Activated CD4-positive, CD25-positive, alpha-beta regulatory T cell treated with anti-CD3 and anti-CD28 coated beads, Interleukin-2, amount 50 U/mL, for 72 hours (primary cell): Measurements from ENCODE around the gene SLC9A3.

Source experiments
- DNase-seq: peaks from one replicate; pipeline ENCODE4 v3.0.0; 2021

The SLC9A3 gene

DNA sequence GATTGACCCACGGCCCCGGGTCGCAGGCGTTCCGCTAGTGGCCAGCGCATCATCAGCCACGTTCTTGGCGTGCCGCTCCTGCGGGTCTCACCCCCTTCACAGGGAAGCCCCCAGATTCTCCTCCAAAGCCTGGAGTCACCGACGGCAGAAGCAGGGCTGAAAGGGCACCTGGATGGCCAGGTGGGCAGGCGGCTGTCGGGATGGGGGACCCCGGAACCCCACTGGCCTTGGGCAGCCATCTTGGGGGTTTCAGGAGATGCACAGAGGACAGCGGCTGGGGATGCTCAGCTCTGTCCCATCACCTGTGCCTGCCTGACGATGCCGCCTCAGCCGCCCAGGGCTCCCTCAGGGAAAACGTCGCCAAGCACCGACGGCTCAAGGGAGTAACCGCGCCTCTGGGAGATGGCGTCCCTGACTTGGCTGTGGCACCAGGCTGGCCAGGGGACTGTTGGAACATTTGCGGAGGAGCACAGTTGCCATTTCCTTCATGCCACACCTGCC, 14.1 kb upstream of the SLC9A3 start:
- DNase-seq = peak; percentile 23

DNA sequence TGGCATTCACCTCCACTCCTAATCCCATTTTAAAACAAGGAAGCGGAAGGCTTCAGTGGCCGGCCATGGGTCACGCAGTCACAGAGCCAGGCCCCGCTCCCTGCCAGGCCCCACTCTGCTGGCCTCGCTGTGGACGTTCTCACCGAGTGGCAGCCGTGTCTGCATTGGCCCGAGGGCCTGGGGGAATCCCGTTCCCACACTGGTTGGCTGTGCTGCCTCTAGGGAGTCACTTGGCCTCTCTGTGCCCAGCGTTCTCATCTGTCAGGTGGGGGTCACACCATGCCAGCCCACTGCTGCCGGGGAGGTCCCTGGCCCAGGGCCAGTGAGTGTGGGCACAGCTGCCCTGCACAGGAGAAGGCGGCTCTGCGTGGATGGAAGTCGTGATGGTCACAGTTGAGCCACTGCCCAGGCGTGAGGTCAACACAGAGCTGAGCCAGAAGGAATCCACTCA, 13.4 kb upstream of the SLC9A3 start:
- peak; percentile 27 for DNase-seq

DNA sequence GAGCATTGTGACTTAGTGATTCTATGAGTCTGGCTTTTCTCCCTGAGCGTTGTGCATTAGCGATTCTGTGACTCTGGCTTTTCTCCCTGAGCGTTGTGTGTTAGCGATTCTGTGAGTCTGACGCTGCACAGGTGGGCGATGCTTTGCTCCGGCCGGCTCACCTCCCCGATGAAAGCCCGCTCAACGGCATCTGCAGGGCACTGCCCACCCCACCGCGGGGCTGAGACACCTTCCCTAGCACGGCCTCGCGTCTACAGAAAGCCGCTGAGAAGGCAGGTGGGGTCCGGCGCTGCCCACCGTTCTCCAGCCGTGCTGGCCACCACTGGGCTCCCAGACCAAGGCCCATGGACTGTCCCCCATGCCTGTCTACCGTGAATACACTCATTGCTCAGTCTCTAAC, 12.8 kb upstream of the SLC9A3 start:
- peak; percentile 28 for DNase-seq

DNA sequence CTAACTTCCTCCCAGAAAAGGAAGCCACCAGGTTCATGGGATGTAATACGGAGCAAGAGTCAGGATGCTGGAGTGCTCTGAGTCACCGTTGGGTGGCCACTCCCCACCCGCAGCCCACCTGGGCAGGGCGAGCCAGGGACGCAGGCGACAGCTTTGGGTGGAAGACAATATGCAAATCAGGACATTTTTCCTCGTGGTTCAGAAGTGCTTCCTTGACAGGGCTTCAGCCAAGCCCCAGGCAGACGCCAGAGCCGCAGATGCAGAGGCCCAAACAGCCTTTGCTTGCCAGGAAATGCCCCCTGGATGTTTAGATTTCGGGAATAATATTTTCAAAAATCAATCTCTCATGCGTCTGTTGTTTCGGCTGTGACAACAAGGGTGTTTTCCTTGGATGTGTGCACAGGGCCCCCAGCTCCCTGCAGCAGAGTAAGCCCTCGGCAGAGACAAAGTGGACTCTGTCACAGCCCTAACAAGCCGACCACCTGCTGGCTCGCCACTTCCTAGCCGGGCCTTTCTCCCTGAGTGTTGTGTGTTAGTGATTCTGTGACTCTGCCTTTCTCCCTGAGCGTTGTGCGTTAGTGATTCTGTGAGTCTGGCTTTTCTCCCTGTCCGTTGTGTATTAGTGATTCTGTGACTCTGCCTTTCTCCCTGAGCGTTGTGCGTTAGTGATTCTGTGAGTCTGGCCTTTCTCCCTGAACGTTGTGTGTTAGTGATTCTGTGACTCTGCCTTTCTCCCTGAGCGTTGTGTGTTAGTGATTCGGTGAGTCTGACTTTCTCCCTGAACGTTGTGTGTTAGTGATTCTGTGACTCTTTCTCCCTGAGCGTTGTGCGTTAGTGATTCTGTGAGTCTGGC, 11.8 kb upstream of the SLC9A3 start:
- DNase-seq = no peak

DNA sequence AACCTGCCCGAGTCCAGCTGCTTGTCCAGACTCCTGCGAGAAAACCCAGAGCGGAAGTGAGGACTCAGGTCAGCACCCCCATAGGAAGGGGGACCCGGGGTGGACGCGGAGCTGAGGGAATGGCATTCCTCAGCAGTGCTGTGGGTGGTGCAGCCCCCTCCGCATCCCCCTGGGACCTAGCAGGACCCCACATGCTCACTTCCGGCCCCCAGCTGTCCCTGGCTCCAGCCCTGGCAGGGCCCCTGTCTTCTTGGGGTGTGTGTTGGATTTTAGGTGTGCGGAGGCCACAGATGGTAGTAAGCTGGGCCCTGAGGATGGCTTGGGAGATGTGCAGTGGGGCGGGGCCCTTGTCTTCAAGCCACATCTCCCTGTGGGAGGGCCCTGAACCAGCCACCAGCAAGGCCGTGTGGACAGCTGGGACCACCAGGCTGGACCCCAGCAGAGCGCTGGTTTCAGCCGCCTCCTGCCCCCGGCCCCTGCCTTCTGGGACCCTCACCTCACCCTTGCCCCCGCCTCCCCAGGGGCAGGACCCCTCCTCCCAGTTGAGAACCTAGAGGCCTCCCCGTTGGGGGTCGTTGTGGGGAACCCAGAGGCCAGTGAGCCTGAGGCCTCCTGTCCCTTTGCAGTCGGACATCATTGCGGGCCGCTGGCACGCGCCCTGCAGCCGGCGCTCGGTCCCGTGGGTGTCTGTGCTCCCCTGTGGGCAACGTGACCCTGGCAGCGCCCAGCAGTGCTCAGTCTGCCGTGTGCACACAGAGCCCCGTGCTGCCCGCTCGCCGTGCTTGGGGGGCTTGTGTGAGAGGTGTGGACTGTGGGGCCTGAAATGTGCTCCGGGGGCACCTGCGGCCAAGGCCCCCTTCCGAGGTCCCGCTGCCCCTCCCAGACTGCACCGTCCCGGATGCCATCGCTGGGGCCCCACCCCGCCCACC, 10.8 kb upstream of the SLC9A3 start:
- peak; percentile 27 for DNase-seq

DNA sequence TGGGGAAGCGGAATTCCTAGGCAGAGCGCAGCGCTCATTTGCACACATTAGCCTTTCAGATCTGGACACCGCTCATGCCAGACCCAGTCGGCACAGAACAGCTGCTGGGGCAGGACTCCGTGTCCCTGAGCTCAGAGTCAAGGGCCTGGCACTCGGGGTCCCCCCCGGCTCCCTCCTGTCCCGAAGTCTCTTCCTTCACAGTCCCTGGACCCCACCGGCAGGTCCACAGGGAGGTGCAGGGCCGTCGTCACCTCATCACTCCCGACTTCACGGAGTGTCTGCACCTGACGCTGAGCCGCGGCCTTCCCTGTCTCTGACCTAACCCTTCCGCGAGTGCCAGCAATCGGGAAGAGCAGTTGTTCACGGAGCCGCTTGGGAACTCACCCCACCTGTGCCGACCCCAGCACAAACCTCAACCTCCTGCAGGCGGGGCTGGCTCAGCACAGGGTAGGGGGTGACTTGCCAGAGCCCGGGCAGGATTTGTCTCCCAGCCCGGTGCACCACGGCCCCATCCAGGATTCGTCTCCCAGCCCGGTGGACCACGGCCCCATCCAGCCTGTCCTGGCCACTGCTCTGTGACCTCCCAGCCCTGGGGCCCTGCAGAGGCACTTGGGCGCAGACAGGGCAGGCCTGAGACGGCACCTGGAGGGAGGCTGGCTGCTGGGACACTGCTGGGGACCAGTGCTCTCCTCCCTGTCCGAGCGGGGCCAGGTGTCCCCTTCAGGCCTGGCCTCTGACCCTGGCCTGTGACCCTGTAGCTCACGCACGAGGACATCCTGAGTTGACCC, 9.9 kb upstream of the SLC9A3 start:
- peak; percentile 23 for DNase-seq

DNA sequence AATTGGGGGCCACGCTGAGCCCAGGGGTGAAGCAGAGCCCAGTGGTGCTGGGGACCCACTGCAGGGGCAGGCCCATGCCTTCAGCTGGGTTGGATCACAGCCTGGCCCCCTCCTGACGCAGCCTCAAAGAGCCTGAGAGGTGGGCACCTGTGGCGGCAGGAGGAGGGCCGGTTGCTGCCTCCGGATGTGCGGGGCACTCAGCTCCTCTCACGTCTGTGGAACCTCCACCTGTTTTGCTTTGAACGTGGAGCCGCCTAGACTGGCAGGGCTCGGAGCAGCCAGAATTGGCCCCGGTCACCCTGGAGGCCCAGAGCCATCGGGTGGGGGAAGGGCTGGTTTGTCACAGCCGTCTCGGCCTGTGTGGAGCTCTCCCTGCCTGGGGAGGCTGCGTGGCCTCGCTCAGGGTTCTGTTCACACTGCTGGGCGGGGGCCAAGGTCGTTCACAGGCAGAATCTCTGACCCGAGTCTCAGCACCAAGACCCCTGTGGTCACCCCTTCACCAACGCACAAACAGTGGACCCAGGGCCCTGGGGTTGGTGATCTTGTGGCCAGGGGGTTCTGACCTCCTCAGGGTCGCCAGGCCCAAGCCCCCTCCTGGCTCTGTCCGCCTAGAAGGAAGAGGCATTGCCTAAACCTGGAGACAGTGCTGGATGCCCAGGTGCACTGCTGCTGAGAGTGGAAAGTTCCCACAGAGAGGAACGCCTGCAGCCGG, 9.2 kb upstream of the SLC9A3 start:
- DNase-seq = peak; percentile 23

DNA sequence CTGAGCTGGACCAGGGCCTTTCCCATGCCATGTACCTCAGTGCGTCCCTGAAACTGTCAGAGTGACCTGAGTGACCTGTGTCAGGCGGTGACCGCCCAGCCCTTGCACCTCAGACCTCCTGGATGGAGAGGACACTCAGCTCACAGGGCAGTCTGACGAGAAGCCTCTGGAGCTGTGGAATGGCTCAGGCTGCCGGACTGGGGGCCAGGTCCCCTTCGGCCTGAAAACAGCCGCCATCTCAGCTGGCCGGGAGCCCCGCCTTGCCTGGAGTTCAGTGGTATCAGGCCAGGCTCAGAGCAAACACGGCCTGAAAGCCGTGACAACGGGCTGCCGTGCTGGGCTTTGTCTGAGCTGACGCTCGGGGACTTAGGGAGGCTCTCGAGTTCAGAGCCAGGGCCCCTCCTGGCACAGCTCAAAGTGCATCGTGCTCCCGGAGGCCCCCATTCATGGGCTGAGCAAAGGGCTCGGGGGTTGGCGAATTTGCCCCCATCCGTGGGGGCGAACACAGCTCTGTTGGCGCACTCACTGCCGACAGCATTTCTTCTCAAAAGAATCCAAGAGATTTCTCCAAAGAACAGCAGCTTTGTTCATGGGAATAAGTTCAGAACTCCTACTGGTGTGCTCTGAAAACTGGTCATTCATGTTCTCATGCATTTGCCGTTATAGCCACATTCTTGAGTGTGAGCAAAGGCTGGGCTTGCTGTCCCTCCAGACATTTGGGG, 8.4 kb upstream of the SLC9A3 start:
- peak; percentile 25 for DNase-seq

DNA sequence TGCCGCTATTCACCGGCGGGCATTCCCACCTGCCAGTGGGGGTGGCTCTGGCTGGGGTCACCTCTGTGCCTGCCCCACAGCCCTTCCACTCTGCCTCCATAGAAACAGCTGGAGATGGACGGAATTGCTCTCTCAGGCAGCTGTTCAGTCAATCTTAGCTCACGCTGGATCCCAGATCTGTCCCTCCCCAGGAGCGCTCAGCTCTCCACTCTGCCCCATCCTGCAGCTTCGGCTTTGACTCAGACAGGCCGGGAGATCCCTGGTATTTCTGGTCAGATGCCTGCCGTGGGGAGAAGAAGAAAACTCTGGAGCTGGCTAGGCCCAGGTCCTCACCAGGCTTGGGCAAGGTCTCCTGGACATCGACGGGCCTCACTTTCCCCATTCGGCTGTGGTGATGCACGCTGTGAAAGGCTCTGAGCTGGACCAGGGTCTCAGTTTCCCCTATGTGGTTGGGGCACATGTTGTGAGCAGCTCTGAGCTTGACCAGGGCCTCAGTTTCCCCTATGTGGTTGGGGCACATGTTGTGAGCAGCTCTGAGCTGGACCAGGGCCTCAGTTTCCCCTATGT, 7.6 kb upstream of the SLC9A3 start:
- DNase-seq = peak; percentile 18

DNA sequence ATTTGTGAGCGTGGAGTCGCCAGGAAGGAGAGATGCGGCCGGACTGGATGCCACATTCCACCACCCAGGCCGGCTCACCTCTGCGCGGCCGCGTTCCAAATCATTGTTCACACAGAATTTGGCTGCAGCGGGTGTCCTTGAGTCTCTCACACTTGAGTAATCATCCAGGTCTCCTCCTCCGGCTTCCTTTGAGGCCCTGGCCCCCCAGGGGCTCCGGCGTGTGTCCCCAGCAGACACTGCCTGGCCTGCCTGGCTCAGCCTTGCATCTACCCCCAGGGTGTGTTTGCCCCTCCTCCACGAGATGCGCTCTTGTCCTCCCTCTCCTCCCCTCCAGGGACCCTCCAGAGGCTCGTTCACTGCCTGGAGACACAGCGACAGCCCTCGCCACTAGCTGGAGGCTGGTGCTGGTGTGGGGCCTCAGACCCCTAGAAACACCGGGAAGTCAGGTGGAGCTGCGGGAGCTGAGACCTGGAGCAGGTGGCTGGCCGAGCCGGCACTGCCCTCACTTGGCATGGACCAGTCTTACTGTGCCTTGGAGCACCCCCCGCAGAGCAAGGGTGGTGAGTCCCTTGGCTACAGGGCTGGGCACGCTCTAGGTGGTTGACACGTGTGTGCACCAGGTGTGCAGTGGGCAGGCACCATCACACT, 7.0 kb upstream of the SLC9A3 start:
- DNase-seq = peak; percentile 23

DNA sequence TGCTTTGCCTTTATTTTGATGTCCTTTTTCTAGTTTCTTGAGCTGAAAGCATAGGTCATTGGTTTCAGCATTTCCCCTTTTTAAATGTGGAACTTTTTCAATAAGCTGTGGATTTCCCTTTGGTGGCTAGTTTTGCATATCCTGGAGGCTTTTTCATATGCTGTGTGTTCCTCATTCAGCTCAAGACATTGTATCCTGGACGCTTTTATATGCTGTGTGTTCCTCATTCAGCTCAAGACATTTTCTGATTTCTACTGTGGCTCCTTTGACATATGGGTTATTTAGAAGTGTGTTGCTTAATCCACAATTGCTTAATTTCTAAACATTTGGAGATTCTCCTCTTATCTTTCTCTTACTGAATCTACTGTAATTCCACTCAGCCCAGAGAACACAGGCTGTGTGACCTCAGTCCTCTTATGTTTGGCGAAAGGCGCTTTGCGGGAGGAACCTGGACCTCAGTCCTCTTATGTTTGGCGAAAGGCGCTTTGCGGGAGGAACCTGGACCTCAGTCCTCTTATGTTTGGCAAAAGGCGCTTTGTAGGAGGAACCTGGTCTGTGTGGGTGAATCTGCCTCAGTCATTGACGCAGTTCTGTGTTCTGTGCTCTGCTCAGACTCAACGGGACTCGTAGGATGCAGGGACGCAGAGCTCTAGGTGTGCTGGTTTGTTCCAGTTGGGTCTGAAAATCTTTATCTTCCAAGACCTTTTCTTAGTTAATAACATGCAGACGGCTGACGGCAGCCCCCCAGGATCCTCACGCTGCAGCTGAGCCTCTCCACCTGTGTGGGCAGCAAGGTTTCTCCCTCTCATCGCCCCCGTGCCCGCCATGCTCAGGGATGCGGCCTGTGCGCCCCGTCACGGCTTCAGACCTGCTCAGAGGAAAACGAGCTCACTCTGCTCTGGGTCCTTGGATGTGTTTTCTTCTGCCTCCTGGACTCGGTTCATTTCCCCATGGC, 6.0 kb upstream of the SLC9A3 start:
- peak; percentile 17 for DNase-seq

DNA sequence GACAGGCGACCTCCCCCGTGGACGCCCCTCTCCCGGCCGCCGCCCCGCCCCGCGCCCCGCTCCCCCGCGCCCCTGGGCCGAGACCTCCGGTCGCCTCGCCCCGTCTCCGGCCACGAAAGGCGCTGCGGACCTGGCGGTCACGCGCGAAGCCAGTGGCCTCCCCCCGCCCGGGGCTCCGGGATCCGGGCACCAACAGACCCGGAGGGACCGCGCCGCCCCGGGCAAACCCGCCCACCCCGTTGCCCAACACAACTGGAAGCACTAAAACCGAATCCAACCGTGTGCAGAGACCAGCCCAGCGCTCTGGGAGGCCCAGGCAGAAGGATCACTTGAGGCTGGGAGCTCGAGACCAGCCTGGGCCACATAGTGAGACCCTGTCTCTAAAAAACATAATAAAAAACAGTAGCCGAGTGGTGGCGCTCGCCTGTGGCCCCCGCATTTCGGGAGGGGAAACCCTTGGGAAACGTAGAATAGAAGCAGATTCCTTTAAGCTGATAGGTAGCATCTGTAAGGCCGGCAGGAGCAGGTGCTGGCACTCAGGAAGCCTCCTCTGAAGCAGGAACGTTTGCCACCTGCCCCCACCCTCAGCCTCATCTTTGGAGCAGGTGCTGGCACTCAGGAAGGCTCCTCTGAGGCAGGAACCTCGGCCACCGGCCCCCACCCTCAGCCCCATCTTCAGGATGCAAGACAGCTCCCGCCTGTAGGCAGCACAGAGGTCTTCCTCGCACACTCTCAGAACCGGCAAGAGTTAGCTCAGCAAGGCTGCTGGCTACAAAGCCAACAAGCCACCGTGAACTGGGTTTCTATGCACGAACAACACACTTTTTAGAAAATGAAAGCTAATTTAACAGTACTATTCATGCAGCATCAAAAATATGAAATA, 4.6 kb upstream of the SLC9A3 start:
- DNase-seq = peak; percentile 27

DNA sequence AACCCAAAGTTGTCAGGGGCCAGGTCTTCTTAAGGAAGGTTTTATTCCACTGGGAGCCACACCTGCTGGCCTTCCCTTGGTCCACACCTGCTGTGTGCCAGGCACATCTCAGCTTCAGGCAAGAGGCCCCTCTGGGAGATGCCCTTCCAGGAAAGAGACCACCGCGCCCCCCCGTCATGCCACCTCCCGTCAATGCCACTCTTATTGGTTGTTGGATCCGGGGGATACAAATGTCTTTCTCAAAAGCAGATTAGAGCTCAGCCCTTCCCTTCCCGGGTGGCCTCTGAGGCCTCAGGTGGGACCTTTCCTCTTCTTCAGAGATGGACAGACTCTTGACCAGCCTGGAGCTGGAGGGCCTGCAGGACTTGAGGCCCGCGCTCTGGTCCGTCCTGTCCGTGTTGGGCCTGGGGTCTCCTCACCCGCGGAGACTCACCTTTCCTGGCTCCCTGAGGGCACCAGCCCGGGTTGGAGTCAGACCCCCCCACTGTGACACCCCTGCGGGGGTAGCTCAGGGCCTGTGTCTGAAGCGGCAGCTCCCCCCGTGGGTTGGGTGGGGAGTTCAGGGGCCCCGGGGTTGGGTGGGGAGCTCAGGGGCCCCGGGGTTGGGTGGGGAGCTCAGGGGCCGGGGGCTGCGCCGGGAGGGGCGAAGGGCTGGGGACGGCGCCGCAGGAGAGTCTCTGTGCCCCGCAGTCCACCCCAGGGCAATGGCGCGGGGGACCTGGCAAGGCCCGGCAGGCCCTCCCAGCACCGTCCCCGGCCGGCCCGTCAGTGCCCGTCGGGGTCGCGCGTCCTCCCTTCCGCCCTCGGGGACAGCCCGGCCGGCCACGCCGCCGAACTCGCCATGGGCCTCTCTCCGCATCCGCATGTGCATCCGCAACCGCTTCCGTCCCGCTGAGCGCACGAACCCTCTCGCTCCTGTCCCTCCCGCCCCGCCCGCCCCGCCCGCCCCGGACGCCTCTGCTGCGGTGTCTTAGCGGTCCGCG, 3.7 kb upstream of the SLC9A3 start:
- peak; percentile 47 for DNase-seq

DNA sequence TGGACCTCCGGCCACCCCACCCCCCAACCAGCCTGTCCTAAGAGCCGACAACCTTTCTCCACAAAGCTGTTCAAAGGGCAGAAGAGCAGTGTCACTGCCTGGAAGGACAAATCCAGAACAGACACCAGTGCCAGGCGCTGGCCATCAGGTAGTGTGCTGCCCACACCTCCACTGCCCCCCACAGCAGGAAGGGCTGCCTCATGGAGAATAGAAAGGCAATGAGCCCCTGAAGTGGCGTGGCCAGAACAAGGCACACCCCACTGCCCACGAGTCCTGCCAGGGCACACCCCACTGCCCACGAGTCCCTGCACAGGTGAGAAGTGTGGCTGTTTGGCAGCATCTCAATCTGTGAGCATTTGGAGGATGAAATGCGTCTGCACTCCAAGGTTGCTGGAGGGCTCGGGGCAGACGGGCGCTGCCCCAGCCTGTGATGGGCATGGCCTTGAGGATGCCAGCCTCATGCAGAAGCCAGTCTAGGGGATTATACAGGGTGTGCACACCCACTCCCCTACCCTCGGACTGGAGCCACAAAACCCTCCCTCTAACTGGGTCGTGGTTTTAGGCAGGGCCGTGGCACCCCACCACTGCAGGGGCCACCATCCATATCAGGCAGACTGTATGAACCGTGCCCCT, 2.3 kb upstream of the SLC9A3 start:
- no peak for DNase-seq

DNA sequence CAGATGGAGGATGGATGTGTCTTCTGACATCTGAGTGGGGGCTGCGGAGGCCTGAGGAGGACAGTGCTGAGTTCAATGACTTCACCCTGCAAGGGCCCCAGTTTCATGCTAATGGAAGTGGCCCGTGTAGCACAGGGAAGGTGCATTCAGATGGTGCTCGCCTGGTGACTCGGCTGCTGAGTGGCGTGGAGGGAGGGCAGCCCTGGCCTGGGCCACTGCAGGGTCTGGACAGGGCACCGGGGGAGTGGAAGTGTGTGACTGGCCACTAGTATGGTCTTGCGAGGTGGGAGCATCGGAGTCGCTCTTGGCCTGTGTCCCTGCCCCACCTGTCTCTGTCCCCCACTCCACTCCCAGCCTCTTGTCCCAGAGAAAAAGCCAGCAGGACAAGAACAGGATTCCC, 1.7 kb upstream of the SLC9A3 start:
- DNase-seq = no peak
